ENCODE results near the gene DHX34.
"Not testable (repeated sequence)": the region's sequence is repeated elsewhere in the genome, so short reads cannot be mapped to it uniquely, and the experiment has no call there.

Gene DHX34

GRCh38 chr19:47390533-47391488 is 41.7 kb downstream of the DHX34 start:
- DNase-seq = no peak

GRCh38 chr19:47391510-47392223 is 42.6 kb downstream of the DHX34 start:
- DNase-seq = peak; percentile 65

- no peak for DNase-seq
Measured at GRCh38 chr19:47398707-47399597, 49.8 kb downstream of the DHX34 start.

- DNase-seq = no peak
Measured at GRCh38 chr19:47402504-47402903, 53.4 kb downstream of the DHX34 start.

GRCh38 chr19:47404334-47405196 is 55.5 kb downstream of the DHX34 start:
- DNase-seq = no peak

- no peak for DNase-seq
Measured at GRCh38 chr19:47405197-47405550, 56.1 kb downstream of the DHX34 start.

- no peak for DNase-seq
Measured at GRCh38 chr19:47405854-47406417, 56.8 kb downstream of the DHX34 start.

- DNase-seq = peak; percentile 61
Measured at GRCh38 chr19:47406711-47407416, 57.7 kb downstream of the DHX34 start.

GRCh38 chr19:47407417-47407774 is 58.3 kb downstream of the DHX34 start:
- peak; percentile 58 for DNase-seq

GRCh38 chr19:47408156-47408938 is 59.2 kb downstream of the DHX34 start:
- DNase-seq = no peak

- no peak for DNase-seq
Measured at GRCh38 chr19:47411101-47411500, 62.0 kb downstream of the DHX34 start.

- not testable (repeated sequence) for DNase-seq
Measured at GRCh38 chr19:47411696-47412095, 62.6 kb downstream of the DHX34 start.

- DNase-seq = no peak
Measured at GRCh38 chr19:47413941-47414340, 64.8 kb downstream of the DHX34 start.

- no peak for DNase-seq
Measured at GRCh38 chr19:47414469-47414868, 65.4 kb downstream of the DHX34 start.

- no peak for DNase-seq
Measured at GRCh38 chr19:47415953-47416642, 67.0 kb downstream of the DHX34 start.

GRCh38 chr19:47416643-47416985 is 67.5 kb downstream of the DHX34 start:
- no peak for DNase-seq

- DNase-seq = no peak
Measured at GRCh38 chr19:47417107-47417745, 68.1 kb downstream of the DHX34 start.

- no peak for DNase-seq
Measured at GRCh38 chr19:47417746-47418691, 68.9 kb downstream of the DHX34 start.

Measured in NCI-H146 (cell line).